PFSK-1 (cell line): ENCODE measurements around the gene KMT5C.

ENCODE experiments used
- FOXP2 ChIP-seq: optimal IDR thresholded peaks from 2 replicates; pipeline ENCODE3; 2011; ENCODE audit warnings: borderline replicate concordance, control low read depth, inconsistent platforms; ENCODE audit not compliant: insufficient read depth; ENCODE audit errors: extremely low read length, extremely low read depth
- POLR2AphosphoS5 ChIP-seq: IDR thresholded peaks from 2 replicates; pipeline ENCODE4 v1.6.1; 2012; ENCODE audit warnings: low read depth, mild to moderate bottlenecking, control low read depth, low read length, moderate library complexity
- SIN3A ChIP-seq: IDR thresholded peaks from 2 replicates; pipeline ENCODE4 v1.6.1; 2012; ENCODE audit warnings: mild to moderate bottlenecking, low read length, moderate library complexity, borderline replicate concordance; ENCODE audit not compliant: insufficient read depth
- TAF1 ChIP-seq: IDR thresholded peaks from 2 replicates; pipeline ENCODE4 v1.6.1; 2012; ENCODE audit warnings: low read length, control low read depth, borderline replicate concordance; ENCODE audit not compliant: insufficient read depth
- TF ChIP-seq, protein P1 (sequence below), 2 experiments: IDR thresholded peaks; 2 replicates each; pipeline versions ENCODE4 v1.6.1 to v1.8.0; 2011 to 2012; ENCODE audit warnings: low read depth in 2 of 2, low read length in 2 of 2, control low read depth in 1 of 2, inconsistent platforms in 1 of 2, mild to moderate bottlenecking in 1 of 2, moderate library complexity in 1 of 2; ENCODE audit not compliant: insufficient read depth in 1 of 2

The KMT5C gene

DNA sequence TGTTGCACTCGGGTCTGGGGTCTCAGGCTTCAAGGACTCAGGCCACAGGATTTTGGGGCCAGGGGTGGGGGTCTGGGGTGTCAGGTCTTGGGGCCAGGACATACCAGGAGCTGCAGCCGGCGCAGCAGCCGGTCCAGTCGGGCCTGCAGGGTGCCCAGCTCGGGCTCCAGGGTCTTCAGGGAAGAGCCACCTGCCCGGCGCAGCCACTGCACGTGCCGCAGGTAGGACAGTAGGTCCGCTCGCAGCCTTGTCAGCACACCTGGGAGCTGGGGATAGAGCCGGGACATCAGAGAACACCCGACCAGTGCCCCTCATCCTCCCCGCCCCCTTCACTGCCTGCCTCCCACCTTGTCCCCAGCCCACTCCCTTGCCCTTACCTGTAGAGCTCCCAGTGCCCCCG lies 28.4 kb downstream of the KMT5C start:
- TF ChIP-seq TAF1 = no peak
- TF ChIP-seq FOXP2 = no peak
- TF ChIP-seq SIN3A = no peak
- no peak for TF ChIP-seq POLR2AphosphoS5
- TF ChIP-seq, protein P1, sequence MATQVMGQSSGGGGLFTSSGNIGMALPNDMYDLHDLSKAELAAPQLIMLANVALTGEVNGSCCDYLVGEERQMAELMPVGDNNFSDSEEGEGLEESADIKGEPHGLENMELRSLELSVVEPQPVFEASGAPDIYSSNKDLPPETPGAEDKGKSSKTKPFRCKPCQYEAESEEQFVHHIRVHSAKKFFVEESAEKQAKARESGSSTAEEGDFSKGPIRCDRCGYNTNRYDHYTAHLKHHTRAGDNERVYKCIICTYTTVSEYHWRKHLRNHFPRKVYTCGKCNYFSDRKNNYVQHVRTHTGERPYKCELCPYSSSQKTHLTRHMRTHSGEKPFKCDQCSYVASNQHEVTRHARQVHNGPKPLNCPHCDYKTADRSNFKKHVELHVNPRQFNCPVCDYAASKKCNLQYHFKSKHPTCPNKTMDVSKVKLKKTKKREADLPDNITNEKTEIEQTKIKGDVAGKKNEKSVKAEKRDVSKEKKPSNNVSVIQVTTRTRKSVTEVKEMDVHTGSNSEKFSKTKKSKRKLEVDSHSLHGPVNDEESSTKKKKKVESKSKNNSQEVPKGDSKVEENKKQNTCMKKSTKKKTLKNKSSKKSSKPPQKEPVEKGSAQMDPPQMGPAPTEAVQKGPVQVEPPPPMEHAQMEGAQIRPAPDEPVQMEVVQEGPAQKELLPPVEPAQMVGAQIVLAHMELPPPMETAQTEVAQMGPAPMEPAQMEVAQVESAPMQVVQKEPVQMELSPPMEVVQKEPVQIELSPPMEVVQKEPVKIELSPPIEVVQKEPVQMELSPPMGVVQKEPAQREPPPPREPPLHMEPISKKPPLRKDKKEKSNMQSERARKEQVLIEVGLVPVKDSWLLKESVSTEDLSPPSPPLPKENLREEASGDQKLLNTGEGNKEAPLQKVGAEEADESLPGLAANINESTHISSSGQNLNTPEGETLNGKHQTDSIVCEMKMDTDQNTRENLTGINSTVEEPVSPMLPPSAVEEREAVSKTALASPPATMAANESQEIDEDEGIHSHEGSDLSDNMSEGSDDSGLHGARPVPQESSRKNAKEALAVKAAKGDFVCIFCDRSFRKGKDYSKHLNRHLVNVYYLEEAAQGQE (IDR thresholded peaks at IDR 0.05; ENCODE audit: insufficient read depth in 1 of 2, low read depth in 2 of 2, low read length in 2 of 2) = no peak

DNA sequence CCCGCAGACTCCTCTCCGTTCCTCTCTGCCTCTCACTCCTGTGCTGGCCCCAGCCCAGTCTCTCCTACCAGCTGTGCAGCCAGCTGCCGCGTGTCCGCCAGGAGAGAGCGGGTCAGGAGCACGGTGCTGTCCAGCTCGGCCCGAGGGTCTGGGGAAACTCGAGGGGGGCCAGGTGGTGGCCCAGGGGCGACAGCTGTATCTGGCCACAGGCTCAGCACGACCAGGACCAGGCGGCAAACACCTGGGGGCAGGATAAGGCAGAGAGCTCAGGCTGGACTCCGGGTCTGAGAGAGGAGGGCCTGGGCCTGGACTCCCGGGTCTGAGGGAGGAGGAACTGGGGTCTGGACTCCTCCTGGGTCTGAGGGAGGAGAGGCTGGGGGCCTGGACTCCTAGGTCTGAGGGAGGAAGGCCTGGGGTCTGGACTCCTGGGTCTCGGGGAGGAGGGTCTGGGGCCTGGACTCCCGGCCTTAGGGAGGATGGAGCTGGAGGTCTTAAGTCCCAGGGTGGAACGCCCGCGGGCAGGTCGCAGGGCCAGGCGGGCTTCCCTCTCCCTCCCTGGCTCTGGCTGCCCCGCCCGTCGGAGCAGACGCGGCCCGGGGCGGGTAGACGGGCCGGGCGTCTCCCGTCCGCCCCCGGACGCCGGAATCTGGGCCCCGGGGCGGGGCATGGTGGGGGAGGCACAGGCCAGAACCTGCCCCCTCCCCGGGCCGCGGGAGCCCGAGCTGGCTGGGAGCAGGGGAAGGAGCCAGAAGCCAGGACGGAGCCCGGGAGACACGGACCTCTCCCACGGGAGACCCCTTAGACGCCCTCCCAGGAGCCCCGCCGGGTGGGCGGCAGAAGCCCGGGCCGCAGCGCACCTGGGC lies 29.3 kb downstream of the KMT5C start:
- TF ChIP-seq POLR2AphosphoS5 (no peak), SIN3A (no peak), TAF1 (no peak), FOXP2 (no peak)
- TF ChIP-seq, protein P1 (IDR thresholded peaks at IDR 0.05; ENCODE audit: insufficient read depth in 1 of 2, low read depth in 2 of 2, low read length in 2 of 2) = no peak

DNA sequence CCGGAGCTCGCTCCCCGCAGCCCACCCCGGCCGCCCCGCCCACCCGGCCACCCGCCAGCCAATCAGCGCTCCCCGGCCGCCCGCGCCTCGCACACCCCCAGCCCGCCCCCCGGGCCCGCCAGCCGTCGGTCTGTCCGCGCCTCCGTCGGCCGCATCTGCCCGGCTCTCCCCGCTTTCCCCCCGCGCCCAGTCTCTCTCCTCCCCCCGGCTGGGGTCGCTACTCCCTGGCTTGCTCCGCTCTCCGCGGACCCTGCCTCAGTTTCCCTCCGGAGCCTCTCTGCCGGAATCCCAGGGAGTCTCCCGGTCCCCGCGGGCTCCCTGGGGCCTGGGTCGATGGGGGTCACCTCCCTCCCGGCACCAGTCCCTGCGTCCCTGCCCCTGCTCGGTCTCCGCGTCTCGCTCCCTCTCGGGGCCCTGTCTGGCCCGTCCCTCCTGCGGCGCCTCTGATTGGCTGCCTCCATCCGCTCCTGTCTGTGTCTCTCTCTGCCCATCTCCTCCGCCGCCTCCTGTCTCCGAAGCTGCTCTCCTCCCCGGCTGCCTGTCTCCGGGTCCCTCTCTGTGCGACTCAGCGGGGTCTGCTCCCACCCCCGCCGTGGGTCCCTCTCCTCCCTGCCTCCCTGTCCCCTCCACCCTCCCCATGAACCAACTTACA lies 30.1 kb downstream of the KMT5C start:
- TF ChIP-seq, protein P1 (IDR thresholded peaks at IDR 0.05; ENCODE audit: insufficient read depth in 1 of 2, low read depth in 2 of 2, low read length in 2 of 2) = no peak
- TF ChIP-seq TAF1 = no peak
- TF ChIP-seq POLR2AphosphoS5 = no peak
- no peak for TF ChIP-seq FOXP2
- no peak for TF ChIP-seq SIN3A

DNA sequence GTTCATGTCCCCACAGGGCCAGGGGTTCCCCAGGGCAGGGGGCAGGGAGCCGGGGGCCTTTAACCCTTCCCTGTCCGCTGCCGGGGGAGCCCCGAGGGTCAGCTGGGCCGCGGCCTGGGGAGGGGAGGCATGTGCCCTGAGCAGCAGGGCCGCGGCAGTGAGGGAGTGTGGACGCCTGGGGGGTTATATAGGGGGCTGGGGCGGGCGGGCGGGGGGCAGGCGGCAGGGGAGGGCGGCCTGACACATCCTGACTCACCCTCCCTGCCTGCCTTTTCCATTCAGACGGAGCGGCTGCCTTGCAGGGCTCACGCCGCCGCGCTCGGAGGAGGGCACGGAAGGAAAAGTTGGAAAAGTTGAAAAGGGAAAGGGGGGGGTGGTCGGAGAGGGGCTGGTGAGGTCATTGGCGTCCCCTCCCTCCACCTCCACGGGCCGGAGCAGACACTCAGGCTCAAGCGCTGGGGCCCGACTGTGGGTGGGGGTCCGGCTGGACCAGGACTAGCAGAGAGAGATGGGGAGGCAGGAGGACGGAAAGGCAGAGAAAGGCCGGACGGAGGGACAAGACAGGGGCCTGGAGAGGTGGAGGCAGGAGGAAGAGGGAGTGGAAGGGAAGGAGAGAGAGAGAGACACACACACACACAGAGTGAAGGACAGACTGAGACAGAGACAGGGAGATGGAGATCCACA lies 30.8 kb downstream of the KMT5C start, which contains the start of gene IL11:
TSS of gene IL11 (minus strand) at position 159 of the 684 bp plus-strand sequence. CDS start at position 6, 153 bp downstream.
- TF ChIP-seq FOXP2 (no peak), POLR2AphosphoS5 (peak; percentile 39; the same call in 1 of the 2 replicates)
